GM21367 (cell line): ENCODE data around the gene RGS8.

Source experiments
- ATAC-seq: cut with Tn5 transposase; IDR thresholded peaks from one replicate; pipeline ENCODE4 v1.9.1; 2021; ENCODE audit not compliant: unreplicated experiment

RGS8 gene

DNA sequence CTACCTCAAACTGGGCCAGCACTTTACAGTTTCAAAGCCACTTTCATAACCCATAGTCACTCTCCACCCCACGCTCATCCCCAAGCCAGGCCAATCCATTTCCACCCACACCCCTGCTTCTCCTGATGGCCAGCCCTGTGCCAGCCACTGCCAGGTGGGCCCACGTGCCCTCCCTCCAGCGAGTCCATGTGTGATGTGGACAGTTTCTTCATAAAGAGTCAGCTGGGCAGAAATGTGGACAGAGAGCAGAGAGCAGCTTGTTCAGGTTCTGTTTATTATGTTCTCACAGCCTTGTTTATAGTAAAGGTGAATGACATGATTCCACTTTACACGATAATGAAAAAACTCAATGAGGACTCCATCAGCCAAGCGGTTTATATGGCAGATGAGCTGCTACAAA is 42.8 kb downstream of the RGS8 start:
- ATAC-seq, result no peak

- no peak for ATAC-seq
Observed at GRCh38 chr1:182639330-182639729, 45.1 kb downstream of the RGS8 start.

GRCh38 chr1:182637769-182638168 is 46.6 kb downstream of the RGS8 start:
- ATAC-seq, result no peak

DNA sequence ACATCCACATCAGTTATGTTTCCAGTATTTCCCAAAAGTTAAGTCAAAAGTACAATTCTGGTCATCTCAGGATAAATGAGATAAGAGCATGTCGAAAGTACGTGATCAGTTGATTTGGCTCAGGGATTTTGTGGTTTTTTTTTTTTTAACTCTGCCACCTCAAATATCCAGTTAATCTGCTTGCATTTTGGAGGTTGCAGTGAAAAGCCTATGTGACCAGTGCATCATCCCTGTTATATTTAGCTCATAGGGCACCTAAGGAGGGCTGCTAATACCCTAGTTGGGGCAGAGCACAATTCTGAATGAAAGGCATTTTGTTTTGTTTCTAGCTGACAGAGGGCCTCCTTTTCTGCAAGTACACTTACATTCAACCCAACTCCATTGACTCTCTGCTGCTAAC is 48.5 kb downstream of the RGS8 start:
- no peak for ATAC-seq
